ENCODE data around the gene MILR1. TPM values are rescaled to one million over a fixed set of nuclear protein-coding genes. Genes with fewer than 3 reads are reported as not detected.
"Not testable (repeated sequence)": the region's sequence is repeated elsewhere in the genome, so short reads cannot be mapped to it uniquely, and the experiment has no call there.

The MILR1 gene
- total RNA-seq, 1 experiment from 2014 or later: 3.8 TPM

GRCh38 chr17:64420143-64420670 lies 28.7 kb upstream of the MILR1 start:
- RAD21 ChIA-PET (ENCODE audit: low non-redundant PET in 1 of 2, low total read pairs in 2 of 2, uncharacterized antibody in 2 of 2, unreplicated experiment in 2 of 2): interaction anchor here (0.6 to 2.2 kb wide), 15 partner anchors 53 to 357 kb away, joined by 3 to 19 read pairs (median 4); partner anchors contain the start of genes CEP95 (in 1 of the 2) and POLG2 (in 1 of the 2)
- peak; percentile 81 for DNase-seq (ENCODE audit: low read depth, low spot score)
- Histone ChIP-seq H3K27me3 (ENCODE audit: insufficient read depth, low read length) (no peaks in the 10 kb centered on the region), H3K9me3 (ENCODE audit: control insufficient read depth in 1 of 2, insufficient read depth in 1 of 2, low read depth in 1 of 2, low read length in 2 of 2) (no peaks in the 10 kb centered on the region), H3K79me2 (ENCODE audit: insufficient read depth, low read length) (no peaks in the 10 kb centered on the region), H3K9me2 (ENCODE audit: insufficient read depth) (no peaks in the 10 kb centered on the region), H4K20me1 (ENCODE audit: insufficient read depth) (no peaks in the 10 kb centered on the region), H3K4me1 (ENCODE audit: control insufficient read depth in 1 of 2, insufficient read depth in 2 of 2, low read length in 2 of 2) (peaks cover 3 to 16% of the 10 kb centered on the region in 2 experiments; a peak in 2 of 4 replicates), H3K36me3 (ENCODE audit: control insufficient read depth in 1 of 2, insufficient read depth in 2 of 2, low read length in 2 of 2) (no peaks in the 10 kb centered on the region), H2AFZ (ENCODE audit: low read depth, low read length, poor library complexity, severe bottlenecking) (peak overlapping the region; percentile 72), H3K9ac (ENCODE audit: low read length) (no peak overlapping the region), H3K27ac (ENCODE audit: low read depth, low read length) (no peak overlapping the region), H3K4me2 (ENCODE audit: low read length) (no peak overlapping the region), H3K4me3 (replicated peaks in 1 of 2; ENCODE audit: low read depth in 1 of 2, low read length in 2 of 2) (no peak overlapping the region)
- BruUV-seq (replicated peaks): no TSS peak
- ATAC-seq: peak; percentile 86
- TF ChIP-seq CTCF (IDR thresholded peaks at IDR 0.05 in 2 of 3, conservative IDR thresholded peaks at IDR 0.05 in 1 of 3; ENCODE audit: borderline replicate concordance in 1 of 3, insufficient read depth in 1 of 3, low read depth in 2 of 3, low read length in 2 of 3) (peak; percentile 85 to 95 (median 92)), RAD21 (IDR thresholded peaks at IDR 0.05; ENCODE audit: low read depth) (peak; percentile 99), ATF3 (IDR thresholded peaks at IDR 0.05) (no peak)
- POLR2A ChIA-PET: interaction anchor here (0.6 to 3.9 kb wide), 8 partner anchors 9 to 354 kb away, joined by 3 to 34 read pairs (median 4); partner anchors contain the start of genes CEP95 and DDX5
- intact Hi-C loops (cut with micrococcal nuclease): loop anchor here (1.0 kb wide), 3 partner anchors 71 to 354 kb away; no protein-coding TSS in a partner anchor
- CTCF ChIA-PET: interaction anchor here (0.7 to 6.9 kb wide), 54 partner anchors 9 to 680 kb away, joined by 3 to 168 read pairs (median 5); partner anchors contain the start of genes CEP95, DDX5, GH1 and POLG2

- BruUV-seq (replicated peaks); H3K9me2 ChIP-seq (ENCODE audit: insufficient read depth); H3K36me3 ChIP-seq (ENCODE audit: control insufficient read depth in 1 of 2, insufficient read depth in 2 of 2, low read length in 2 of 2); H3K4me3 ChIP-seq (replicated peaks in 1 of 2; ENCODE audit: low read depth in 1 of 2, low read length in 2 of 2); H4K20me1 ChIP-seq (ENCODE audit: insufficient read depth); H3K79me2 ChIP-seq (ENCODE audit: insufficient read depth, low read length); H3K27ac ChIP-seq (ENCODE audit: low read depth, low read length); H3K9me3 ChIP-seq (ENCODE audit: control insufficient read depth in 1 of 2, insufficient read depth in 1 of 2, low read depth in 1 of 2, low read length in 2 of 2); DNase-seq (ENCODE audit: low read depth, low spot score); H3K27me3 ChIP-seq (ENCODE audit: insufficient read depth, low read length); H2AFZ ChIP-seq (ENCODE audit: low read depth, low read length, poor library complexity, severe bottlenecking); H3K4me2 ChIP-seq (ENCODE audit: low read length); ATAC-seq; H3K9ac ChIP-seq (ENCODE audit: low read length); intact Hi-C loops (cut with micrococcal nuclease): not testable (repeated sequence)
- RAD21 ChIA-PET (ENCODE audit: low non-redundant PET in 1 of 2, low total read pairs in 2 of 2, uncharacterized antibody in 2 of 2, unreplicated experiment in 2 of 2): interaction anchor here in 1 of 2 experiments (1.1 to 1.4 kb wide), 2 partner anchors 53 to 69 kb away, joined by 3 to 4 read pairs; no protein-coding TSS in a partner anchor
- POLR2A ChIA-PET: interaction anchor here (1.1 to 3.9 kb wide), 3 partner anchors 75 to 84 kb away, joined by 3 to 34 read pairs (median 4); partner anchors contain the start of genes CEP95, DDX5 and POLG2
- CTCF ChIA-PET: interaction anchor here (1.0 to 6.9 kb wide), 6 partner anchors 21 to 355 kb away, joined by 3 to 168 read pairs (median 38); partner anchors contain the start of gene POLG2
- peaks cover 3 to 18% of the 10 kb centered on the region in 2 experiments; a peak in 2 of 4 replicates for H3K4me1 ChIP-seq (ENCODE audit: control insufficient read depth in 1 of 2, insufficient read depth in 2 of 2, low read length in 2 of 2)
These were observed 26.8 kb upstream of the MILR1 start for GRCh38 chr17:64422121-64422520.

Measured in HCT116 (cell line).